Measurements from ENCODE around the gene HNRNPH1.
"Not testable (repeated sequence)": the region's sequence is repeated elsewhere in the genome, so short reads cannot be mapped to it uniquely, and the experiment has no call there.

Gene HNRNPH1, protein sequence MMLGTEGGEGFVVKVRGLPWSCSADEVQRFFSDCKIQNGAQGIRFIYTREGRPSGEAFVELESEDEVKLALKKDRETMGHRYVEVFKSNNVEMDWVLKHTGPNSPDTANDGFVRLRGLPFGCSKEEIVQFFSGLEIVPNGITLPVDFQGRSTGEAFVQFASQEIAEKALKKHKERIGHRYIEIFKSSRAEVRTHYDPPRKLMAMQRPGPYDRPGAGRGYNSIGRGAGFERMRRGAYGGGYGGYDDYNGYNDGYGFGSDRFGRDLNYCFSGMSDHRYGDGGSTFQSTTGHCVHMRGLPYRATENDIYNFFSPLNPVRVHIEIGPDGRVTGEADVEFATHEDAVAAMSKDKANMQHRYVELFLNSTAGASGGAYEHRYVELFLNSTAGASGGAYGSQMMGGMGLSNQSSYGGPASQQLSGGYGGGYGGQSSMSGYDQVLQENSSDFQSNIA

DNA sequence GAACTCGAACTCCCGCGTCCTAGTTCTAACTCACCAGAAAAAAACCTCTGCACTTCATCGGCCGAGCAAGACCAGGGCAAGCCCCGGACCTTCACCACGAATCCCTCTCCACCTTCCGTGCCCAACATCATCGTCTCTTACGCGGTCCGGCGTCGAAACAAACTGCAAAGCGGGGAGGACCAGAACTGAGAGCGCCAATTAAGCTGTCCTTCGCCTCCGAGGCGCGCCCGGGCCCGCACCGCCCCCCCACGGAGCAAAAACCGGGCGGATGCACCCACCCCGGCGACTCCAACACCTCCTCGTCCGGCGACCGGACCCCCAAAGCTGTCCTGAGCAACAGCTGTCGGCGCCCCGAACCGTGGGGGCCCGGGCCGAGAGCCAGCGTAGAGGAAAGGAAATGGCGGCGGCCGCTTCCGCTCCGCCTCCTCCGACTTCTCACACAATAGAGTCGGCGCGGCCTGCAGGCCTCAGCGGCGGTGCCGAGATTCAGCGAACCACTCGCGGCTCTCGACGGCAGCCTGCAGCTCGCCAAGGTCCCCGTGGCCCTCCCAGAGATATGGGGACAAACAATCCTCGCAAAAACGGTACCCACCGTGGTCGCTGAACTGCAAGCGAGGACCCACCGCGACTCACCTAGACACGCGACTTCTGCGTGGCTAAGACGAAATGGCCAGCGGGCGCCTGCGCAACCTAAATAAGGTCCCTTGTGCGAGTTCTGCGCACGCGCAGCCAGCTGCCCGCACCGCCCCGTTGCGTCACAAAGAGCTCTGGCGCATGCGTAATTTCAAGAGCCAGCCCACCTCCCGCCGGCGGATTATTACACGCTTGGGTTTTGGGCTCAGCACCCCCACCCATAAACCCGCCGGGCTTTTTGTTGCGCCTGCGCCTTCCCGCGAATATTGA is at the start of gene HNRNPH1:
TSS of gene HNRNPH1 (minus strand) at position 669 of the 903 bp plus-strand sequence. CDS start at position 131, 538 bp downstream.
- peak; percentile 98 for DNase-seq

DNA sequence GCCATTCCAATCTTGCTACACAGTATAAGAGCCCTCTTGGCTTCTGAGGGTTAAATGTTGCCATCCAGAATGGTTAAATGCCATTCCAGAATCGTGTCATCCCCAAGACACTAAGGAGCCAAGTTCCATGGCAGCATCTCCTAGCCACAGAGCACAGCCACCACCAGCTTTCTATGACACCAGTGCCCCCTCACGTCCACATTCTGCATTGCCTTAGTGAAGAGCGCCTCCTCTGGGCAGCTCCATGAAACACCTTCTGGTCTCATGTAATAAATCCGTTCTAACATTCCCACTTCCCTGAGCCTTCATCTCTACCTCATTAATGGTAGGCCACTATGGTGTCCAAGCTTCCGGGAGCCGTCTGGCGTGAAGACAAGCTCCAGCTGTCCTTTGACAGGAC is 44.9 kb upstream of the HNRNPH1 start:
- peak; percentile 24 for DNase-seq

- DNase-seq: not testable (repeated sequence)
Measured at GRCh38 chr5:179661647-179662046, 38.2 kb upstream of the HNRNPH1 start.

- DNase-seq: not testable (repeated sequence)
Measured at GRCh38 chr5:179658179-179658856, 34.8 kb upstream of the HNRNPH1 start.

DNA sequence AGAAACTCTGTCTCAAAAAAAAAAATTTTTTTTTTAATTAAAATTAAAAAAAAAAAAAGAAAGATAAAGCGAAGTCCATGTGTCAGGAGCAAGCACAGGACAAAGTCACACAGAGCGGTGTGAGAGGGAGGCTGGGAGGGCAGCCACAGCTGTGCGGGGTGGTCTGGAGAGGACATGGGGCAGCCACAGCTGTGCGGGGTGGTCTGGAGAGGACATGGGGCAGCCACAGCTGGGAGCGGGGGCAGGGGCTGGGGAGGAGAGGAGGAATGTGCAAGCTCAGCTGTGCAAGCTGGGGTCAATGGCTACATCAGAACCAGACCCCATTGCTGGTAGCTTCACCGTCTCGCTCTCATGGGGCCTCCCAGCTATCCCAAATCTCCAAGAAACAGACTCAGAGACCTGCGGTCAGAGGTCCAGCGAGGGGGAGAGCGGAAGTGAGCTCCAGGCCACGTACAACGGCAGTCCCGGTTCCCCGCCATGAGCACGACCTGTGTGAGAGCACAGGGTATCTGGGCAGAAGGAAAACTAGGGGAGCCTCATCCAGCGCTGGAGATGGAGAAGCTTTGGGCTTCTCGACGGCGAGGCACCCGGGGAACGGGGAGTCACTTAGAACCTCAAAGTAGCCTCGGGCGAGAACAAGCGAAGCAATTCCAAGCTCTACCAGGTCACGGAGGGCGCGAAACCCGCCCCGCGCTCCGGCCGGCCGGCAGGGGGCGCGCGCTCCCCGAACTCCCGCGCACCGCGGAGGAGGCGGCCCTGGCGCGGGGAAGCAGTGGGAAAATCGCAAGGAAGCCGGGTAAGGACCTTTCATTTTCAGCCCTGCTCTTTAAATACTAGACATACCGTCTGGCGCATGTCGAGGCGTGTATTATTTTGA is 34.1 kb upstream of the HNRNPH1 start:
- DNase-seq: not testable (repeated sequence)

GRCh38 chr5:179653135-179653534 is 29.7 kb upstream of the HNRNPH1 start:
- not testable (repeated sequence) for DNase-seq

DNA sequence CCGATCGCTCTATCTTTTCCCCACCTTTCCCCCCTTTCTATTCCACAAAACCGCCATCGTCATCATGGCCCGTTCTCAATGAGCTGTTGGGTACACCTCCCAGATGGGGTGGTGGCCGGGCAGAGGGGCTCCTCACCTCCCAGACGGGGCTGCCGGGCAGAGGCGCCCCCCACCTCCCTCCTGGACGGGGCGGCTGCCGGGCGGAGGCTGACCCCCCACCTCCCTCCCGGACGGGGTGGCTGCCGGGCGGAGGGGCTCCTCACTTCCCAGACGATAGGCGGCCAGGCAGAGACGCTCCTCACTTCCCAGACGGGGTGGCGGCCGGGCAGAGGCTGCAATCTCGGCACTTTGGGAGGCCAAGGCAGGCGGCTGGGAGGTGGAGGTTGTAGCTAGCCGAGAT is 26.8 kb upstream of the HNRNPH1 start:
- DNase-seq: not testable (repeated sequence)

DNA sequence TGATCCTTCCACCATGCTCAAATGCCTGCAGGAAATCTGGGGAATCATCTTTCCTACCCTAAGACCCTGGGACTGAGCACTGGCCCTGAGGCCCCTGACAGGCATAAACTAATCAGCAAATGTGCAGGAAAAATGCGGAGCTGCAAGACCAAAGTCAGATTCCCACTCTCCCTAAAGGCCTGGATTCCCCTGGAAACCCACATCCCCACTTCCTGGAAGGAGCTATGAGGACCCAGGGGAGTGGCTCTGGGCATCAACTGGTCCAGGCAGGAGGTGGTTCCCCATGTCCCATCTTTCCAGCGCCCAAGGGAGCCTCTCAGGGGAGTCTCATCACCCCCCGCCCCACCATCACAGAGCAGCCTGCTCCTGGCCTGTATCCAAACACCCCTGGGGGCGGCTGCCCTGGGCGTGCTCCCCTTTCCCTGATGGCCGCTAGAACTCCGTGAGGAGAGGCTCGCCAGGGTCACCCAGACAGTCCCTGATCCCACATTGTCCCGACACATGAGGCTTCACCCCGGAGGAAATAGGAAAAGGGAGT is 25.8 kb upstream of the HNRNPH1 start:
- not testable (repeated sequence) for DNase-seq

DNA sequence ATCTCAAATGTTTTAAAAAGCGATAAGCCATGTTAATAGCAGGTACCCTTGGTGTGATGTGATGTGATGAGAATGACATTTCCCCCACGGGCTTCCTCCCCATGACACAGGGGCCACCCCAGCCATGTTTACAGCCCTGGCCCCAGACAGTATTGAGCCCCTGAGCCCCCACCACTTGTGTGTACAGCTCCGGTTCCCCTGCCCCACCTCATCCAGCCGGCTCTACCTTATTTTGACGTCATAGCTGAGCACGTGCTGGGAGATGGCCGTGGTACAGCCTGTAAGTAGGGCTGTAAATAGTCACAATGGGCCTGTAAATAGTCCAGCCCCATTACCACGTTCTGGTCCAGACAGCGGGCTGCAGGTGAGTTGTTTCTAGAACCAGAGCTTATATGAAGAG is 24.9 kb upstream of the HNRNPH1 start:
- DNase-seq: no peak

DNA sequence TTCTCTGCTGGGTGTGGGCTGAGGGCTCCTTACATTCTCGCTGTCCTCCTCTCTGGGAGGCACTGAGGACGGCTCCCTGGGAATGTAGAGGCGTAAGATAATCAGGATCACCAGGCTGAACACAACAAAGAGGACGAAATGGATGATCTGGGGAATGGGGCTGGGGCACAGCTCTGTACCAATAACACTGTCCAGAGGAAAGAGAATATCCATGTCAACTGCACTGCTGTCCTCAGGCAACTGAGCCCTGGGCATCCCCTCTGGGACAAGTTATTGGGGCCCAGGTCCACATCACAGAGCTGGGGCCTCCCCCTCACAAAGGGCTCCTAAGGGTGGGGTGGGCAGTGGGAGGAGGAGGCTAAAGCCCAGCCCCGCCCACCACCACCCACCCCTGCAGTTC is 21.3 kb upstream of the HNRNPH1 start:
- not testable (repeated sequence) for DNase-seq

GRCh38 chr5:179643141-179643920 is 19.9 kb upstream of the HNRNPH1 start:
- DNase-seq: not testable (repeated sequence)

- DNase-seq: not testable (repeated sequence)
Measured at GRCh38 chr5:179642626-179643025, 19.2 kb upstream of the HNRNPH1 start.

- DNase-seq: not testable (repeated sequence)
Measured at GRCh38 chr5:179641745-179642144, 18.3 kb upstream of the HNRNPH1 start.

DNA sequence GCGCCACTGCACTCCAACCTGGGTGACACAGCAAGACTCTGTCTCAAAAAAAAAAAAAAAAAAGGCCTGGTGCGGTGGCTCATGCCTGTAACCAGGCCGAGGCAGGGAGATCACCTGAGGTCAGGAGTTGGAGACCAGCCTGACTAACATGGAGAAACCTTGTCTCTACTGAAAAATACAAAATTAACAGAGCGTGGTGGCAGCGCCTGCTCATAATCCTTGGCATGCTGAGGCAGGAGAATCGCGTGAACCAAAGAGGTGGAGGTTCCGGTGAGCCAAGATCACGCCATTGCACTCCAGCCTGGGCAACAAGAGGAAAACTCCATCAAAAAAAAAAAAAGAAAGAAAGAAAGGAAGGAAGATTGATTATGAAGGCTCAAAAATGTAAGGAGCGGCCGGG is 15.8 kb upstream of the HNRNPH1 start:
- DNase-seq: not testable (repeated sequence)

GRCh38 chr5:179634370-179635172 is 11.1 kb upstream of the HNRNPH1 start:
- not testable (repeated sequence) for DNase-seq

- DNase-seq: not testable (repeated sequence)
Measured at GRCh38 chr5:179633501-179634369, 10.3 kb upstream of the HNRNPH1 start.

DNA sequence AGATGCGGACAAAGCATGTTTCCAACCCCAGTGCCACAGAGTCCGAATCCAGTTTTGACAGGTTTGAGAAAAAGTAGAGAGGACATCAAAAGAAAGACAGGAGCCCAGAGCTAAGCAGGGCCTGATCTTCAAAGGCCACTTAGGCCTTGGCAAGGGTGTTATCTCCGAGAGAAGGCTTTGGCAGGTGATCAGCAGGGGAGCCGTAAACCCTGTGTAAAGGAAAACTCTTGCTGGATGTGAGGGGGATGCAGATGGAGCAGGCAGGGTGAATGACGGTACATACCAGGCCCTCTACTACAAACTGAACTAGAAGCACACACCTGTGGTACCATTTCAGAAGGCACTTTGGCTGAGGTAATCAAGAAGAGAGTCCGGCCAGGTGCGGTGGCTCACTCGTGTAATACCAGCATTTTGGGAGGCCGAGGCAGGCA is 1.4 kb upstream of the HNRNPH1 start:
- DNase-seq: no peak

DNA sequence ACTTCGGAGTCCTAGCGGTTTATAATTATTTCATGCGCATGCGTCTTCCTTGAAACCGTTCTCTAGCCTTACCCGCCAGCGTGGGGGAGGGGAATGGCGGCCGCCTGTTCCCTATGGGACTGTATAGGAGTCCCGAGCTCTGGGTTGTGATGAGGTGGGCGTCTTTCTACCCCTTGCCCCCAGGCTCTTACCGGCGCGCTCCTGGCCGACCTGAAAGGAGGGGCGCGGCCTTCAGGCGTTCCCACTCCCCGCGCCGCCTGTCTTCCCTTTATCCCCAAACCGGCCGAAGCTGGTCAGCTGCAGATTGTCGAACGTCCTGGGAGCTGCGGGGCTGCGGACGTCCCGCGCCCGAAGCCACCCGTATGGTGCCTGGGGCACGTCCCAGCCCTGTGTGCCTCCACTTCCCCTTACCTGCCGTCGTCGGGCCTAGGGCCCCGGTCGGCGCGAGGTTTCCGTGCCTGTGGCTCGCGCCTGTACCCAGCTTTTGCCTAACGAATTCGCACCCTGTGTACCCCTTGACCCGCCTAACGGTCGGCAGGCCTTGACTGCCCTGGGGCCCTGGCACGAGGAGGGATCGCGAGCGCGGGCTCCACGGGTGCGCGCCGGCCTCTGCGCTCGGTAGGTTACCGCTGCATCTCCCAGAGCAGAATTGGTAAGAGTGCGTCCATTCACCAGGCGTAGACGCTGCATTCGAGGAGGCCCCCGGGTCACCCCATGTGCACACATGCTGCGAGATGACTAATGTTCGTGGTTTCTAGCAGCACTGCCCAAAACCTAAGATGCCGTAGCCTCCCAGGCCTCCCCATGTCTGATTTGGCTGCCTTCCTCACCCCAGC is 653 bp upstream of the HNRNPH1 start:
- peak; percentile 40 for DNase-seq
